Measurements from ENCODE around the gene SMIM20. TPM values are rescaled to one million over a fixed set of nuclear protein-coding genes. Genes with fewer than 3 reads are reported as not detected.

Gene SMIM20
- total and polyA plus RNA-seq, 2 experiments from 2014 or later, result 35.6 to 53.0 TPM

GRCh38 chr4:25953740-25954139 is 39.7 kb downstream of the SMIM20 start:
- Histone ChIP-seq H3K9ac (no peak overlapping the region), H3K27me3 (replicated peaks; ENCODE audit: insufficient read depth) (peaks cover 29% of the 10 kb centered on the region), H3K4me1 (ENCODE audit: insufficient read depth) (no peaks in the 10 kb centered on the region), H3F3A (ENCODE audit: insufficient read depth) (no peaks in the 10 kb centered on the region), H2AFZ (no peak overlapping the region), H3K27ac (no peak overlapping the region), H3K4me3 (no peak overlapping the region), H3K79me2 (ENCODE audit: insufficient read depth) (no peaks in the 10 kb centered on the region), H3K9me3 (ENCODE audit: low read depth) (no peaks in the 10 kb centered on the region), H3K36me3 (ENCODE audit: low read depth) (no peaks in the 10 kb centered on the region), H3K4me2 (ENCODE audit: unreplicated experiment) (no peak overlapping the region), H3K9me2 (ENCODE audit: insufficient read depth) (no peaks in the 10 kb centered on the region), H4K20me1 (ENCODE audit: insufficient read depth) (no peaks in the 10 kb centered on the region)
- TF ChIP-seq EZH2 (IDR thresholded peaks at IDR 0.05; ENCODE audit: insufficient read depth, poor library complexity, severe bottlenecking) (no peak), EZH2phosphoT487 (IDR thresholded peaks at IDR 0.05; ENCODE audit: insufficient read depth, low read depth) (no peak)
- in situ Hi-C loops (cut with MboI), result no loop called here
- peak; percentile 70 for DNase-seq
- WGBS, 2 experiments (ENCODE audit: low coverage in 1 of 2, low lambda C conversion rate in 2 of 2, missing lambda C conversion rate in 2 of 2), result 9 to 16% methylated on average over 5 of the region's 5 CpGs

GRCh38 chr4:25954293-25954904 is 40.4 kb downstream of the SMIM20 start:
- Histone ChIP-seq H3K4me2 (ENCODE audit: unreplicated experiment) (no peak overlapping the region), H3K27me3 (replicated peaks; ENCODE audit: insufficient read depth) (peaks cover 29% of the 10 kb centered on the region), H3K9me3 (ENCODE audit: low read depth) (no peaks in the 10 kb centered on the region), H3K9me2 (ENCODE audit: insufficient read depth) (no peaks in the 10 kb centered on the region), H3K27ac (no peak overlapping the region), H3K4me3 (no peak overlapping the region), H3F3A (ENCODE audit: insufficient read depth) (no peaks in the 10 kb centered on the region), H2AFZ (no peak overlapping the region), H3K36me3 (ENCODE audit: low read depth) (no peaks in the 10 kb centered on the region), H4K20me1 (ENCODE audit: insufficient read depth) (no peaks in the 10 kb centered on the region), H3K4me1 (ENCODE audit: insufficient read depth) (no peaks in the 10 kb centered on the region), H3K9ac (no peak overlapping the region), H3K79me2 (ENCODE audit: insufficient read depth) (no peaks in the 10 kb centered on the region)
- DNase-seq, result no peak
- TF ChIP-seq EZH2 (IDR thresholded peaks at IDR 0.05; ENCODE audit: insufficient read depth, poor library complexity, severe bottlenecking) (no peak), EZH2phosphoT487 (IDR thresholded peaks at IDR 0.05; ENCODE audit: insufficient read depth, low read depth) (no peak)
- in situ Hi-C loops (cut with MboI), result no loop called here
- 90 to 93% methylated on average over 14 of the region's 14 CpGs for WGBS, 2 experiments (ENCODE audit: low coverage in 1 of 2, low lambda C conversion rate in 2 of 2, missing lambda C conversion rate in 2 of 2)

GRCh38 chr4:25955705-25956104 is 41.7 kb downstream of the SMIM20 start:
- 66 to 69% methylated on average over 4 of the region's 4 CpGs for WGBS, 2 experiments (ENCODE audit: low coverage in 1 of 2, low lambda C conversion rate in 2 of 2, missing lambda C conversion rate in 2 of 2)
- no peaks in the 10 kb centered on the region for H3F3A ChIP-seq (ENCODE audit: insufficient read depth)
- in situ Hi-C loops (cut with MboI), result no loop called here
- no peaks in the 10 kb centered on the region for H4K20me1 ChIP-seq (ENCODE audit: insufficient read depth)
- H3K36me3 ChIP-seq (ENCODE audit: low read depth), result no peaks in the 10 kb centered on the region
- H3K27ac ChIP-seq, result no peak overlapping the region
- H2AFZ ChIP-seq, result no peak overlapping the region
- no peak overlapping the region for H3K4me3 ChIP-seq
- no peaks in the 10 kb centered on the region for H3K9me3 ChIP-seq (ENCODE audit: low read depth)
- DNase-seq, result no peak
- no peak overlapping the region for H3K9ac ChIP-seq
- H3K4me1 ChIP-seq (ENCODE audit: insufficient read depth), result no peaks in the 10 kb centered on the region
- H3K9me2 ChIP-seq (ENCODE audit: insufficient read depth), result no peaks in the 10 kb centered on the region
- TF ChIP-seq EZH2 (IDR thresholded peaks at IDR 0.05; ENCODE audit: insufficient read depth, poor library complexity, severe bottlenecking) (no peak), EZH2phosphoT487 (IDR thresholded peaks at IDR 0.05; ENCODE audit: insufficient read depth, low read depth) (no peak)
- no peak overlapping the region for H3K4me2 ChIP-seq (ENCODE audit: unreplicated experiment)
- H3K27me3 ChIP-seq (replicated peaks; ENCODE audit: insufficient read depth), result peaks cover 29% of the 10 kb centered on the region
- H3K79me2 ChIP-seq (ENCODE audit: insufficient read depth), result no peaks in the 10 kb centered on the region

- Histone ChIP-seq H3K9me2 (ENCODE audit: insufficient read depth) (no peaks in the 10 kb centered on the region), H3F3A (ENCODE audit: insufficient read depth) (no peaks in the 10 kb centered on the region), H3K9ac (no peak overlapping the region), H3K27ac (no peak overlapping the region), H3K9me3 (ENCODE audit: low read depth) (no peaks in the 10 kb centered on the region), H4K20me1 (ENCODE audit: insufficient read depth) (no peaks in the 10 kb centered on the region), H3K36me3 (ENCODE audit: low read depth) (no peaks in the 10 kb centered on the region), H3K4me3 (no peak overlapping the region), H2AFZ (no peak overlapping the region), H3K27me3 (replicated peaks; ENCODE audit: insufficient read depth) (peaks cover 29% of the 10 kb centered on the region), H3K79me2 (ENCODE audit: insufficient read depth) (no peaks in the 10 kb centered on the region), H3K4me2 (ENCODE audit: unreplicated experiment) (no peak overlapping the region), H3K4me1 (ENCODE audit: insufficient read depth) (no peaks in the 10 kb centered on the region)
- no peak for DNase-seq
- TF ChIP-seq EZH2 (IDR thresholded peaks at IDR 0.05; ENCODE audit: insufficient read depth, poor library complexity, severe bottlenecking) (no peak), EZH2phosphoT487 (IDR thresholded peaks at IDR 0.05; ENCODE audit: insufficient read depth, low read depth) (no peak)
- in situ Hi-C loops (cut with MboI), result no loop called here
- WGBS, 2 experiments (ENCODE audit: low coverage in 1 of 2, low lambda C conversion rate in 2 of 2, missing lambda C conversion rate in 2 of 2), result 0 to 12% methylated on average over 1 of the region's 1 CpG
These were observed 42.2 kb downstream of the SMIM20 start for GRCh38 chr4:25956260-25956659.
